K562 (cell line): ENCODE measurements around the gene ULK1. TPM values are rescaled to one million over a fixed set of nuclear protein-coding genes. Genes with fewer than 3 reads are reported as not detected.

Experiments
- ATAC-seq: fragments of 200-7000 bp; cut with Tn5 transposase; 3 replicates; pipeline ENCODE4 v1.9.1; 2020; ENCODE audit warnings: moderate library complexity
- BruUV-seq: library from RNA; stranded (reverse); fragments of 400-500 nt; replicated peaks from 2 replicates; lab custom pipeline; 2021; lab: Mats Ljungman, UMichigan
- CTCF ChIA-PET: fragments of 300-600 bp; formaldehyde crosslinking; extraction: SDS; loops from one replicate; lab custom pipeline; 2021; ENCODE audit warnings: low intra/inter-chr PET ratio; lab: Yijun Ruan, JAX
- POLR2A ChIA-PET: fragments of 300-600, 350-650 bp; sonication (Branson Sonifier 250); formaldehyde crosslinking; extraction: SDS; loops from one replicate; lab custom pipeline; 2021; ENCODE audit warnings: antibody characterized with exemption, inconsistent platforms; lab: Yijun Ruan, JAX
- DNase-seq, 4 experiments: peaks; one replicate each; pipeline versions ENCODE4 v3.0.0 to v3.0.0-alpha.2; 2011 to 2018; ENCODE audit warnings: low spot score in 3 of 4, mixed read lengths in 3 of 4; ENCODE audit errors: extremely low read depth in 1 of 4
- FAIRE-seq: peaks from 2 replicates; lab custom pipeline; 2011; peaks lifted over from hg19 to GRCh38; lab: Jason Lieb, UNC
- H2AFZ ChIP-seq: 2 replicates; pipeline ENCODE4 v1.6.0; 2011; ENCODE audit warnings: low read depth, low read length, control low read depth, inconsistent platforms
- H3K27ac ChIP-seq: fragments of 200-600 bp; 3 replicates; pipeline ENCODE4 v1.8.0; 2011; ENCODE audit warnings: low read depth, mild to moderate bottlenecking, control low read depth, inconsistent platforms, low read length, moderate library complexity, mixed read lengths; ENCODE audit errors: extremely low read depth
- H3K27me3 ChIP-seq, 2 experiments: fragments of 300-600 bp in 1 of 2; 2 replicates in 1 of 2; 3 replicates in 1 of 2; pipeline versions ENCODE4 v1.6.0 to v1.8.0; 2011; ENCODE audit warnings: inconsistent platforms in 2 of 2, low read length in 2 of 2, mild to moderate bottlenecking in 1 of 2, mixed read lengths in 1 of 2, moderate library complexity in 1 of 2; ENCODE audit not compliant: control insufficient read depth in 2 of 2, insufficient read depth in 2 of 2
- H3K36me3 ChIP-seq: fragments of 300-600 bp; 3 replicates; pipeline ENCODE4 v1.8.0; 2011; ENCODE audit warnings: mild to moderate bottlenecking, low read length, inconsistent platforms; ENCODE audit not compliant: control insufficient read depth, insufficient read depth
- H3K4me1 ChIP-seq, 2 experiments: fragments of 200-600 bp in 1 of 2; replicated peaks in 1 of 2; 2 replicates in 1 of 2; 3 replicates in 1 of 2; pipeline versions ENCODE4 v1.5.1 to v1.8.0; 2011; ENCODE audit warnings: inconsistent platforms in 2 of 2, low read length in 2 of 2, mild to moderate bottlenecking in 1 of 2, mixed read lengths in 1 of 2, moderate library complexity in 1 of 2; ENCODE audit not compliant: control insufficient read depth in 2 of 2, insufficient read depth in 2 of 2
- H3K4me2 ChIP-seq: 2 replicates; pipeline ENCODE4 v1.6.1; 2011; ENCODE audit warnings: low read length, control low read depth, inconsistent platforms, mixed read lengths; ENCODE audit not compliant: insufficient read depth
- H3K4me3 ChIP-seq: fragments of 200-600 bp; sonication (generic), shearing (Covaris generic); 2 replicates; pipeline ENCODE4 v1.5.1; 2016; ENCODE audit warnings: control low read depth, inconsistent platforms
- H3K79me2 ChIP-seq: fragments of 200-600 bp; 3 replicates; pipeline ENCODE4 v1.8.0; 2011; ENCODE audit warnings: low read length, inconsistent platforms; ENCODE audit not compliant: control insufficient read depth, insufficient read depth
- H3K9ac ChIP-seq, 2 experiments: 2 replicates each; pipeline versions ENCODE4 v1.6.0 to v1.6.1; 2011; ENCODE audit warnings: low read depth in 2 of 2, low read length in 2 of 2, control low read depth in 1 of 2, inconsistent platforms in 1 of 2, mild to moderate bottlenecking in 1 of 2, mixed read lengths in 1 of 2; ENCODE audit not compliant: insufficient read depth in 1 of 2
- H3K9me1 ChIP-seq: one replicate; pipeline ENCODE4 v1.6.0; 2011; ENCODE audit warnings: inconsistent platforms, mild to moderate bottlenecking, low read length, moderate library complexity; ENCODE audit not compliant: control insufficient read depth, insufficient read depth
- H3K9me3 ChIP-seq: replicated peaks from 2 replicates; pipeline ENCODE4 v1.5.1; 2011; ENCODE audit warnings: low read depth, low read length, inconsistent platforms; ENCODE audit not compliant: control insufficient read depth, insufficient read depth
- H4K20me1 ChIP-seq: replicated peaks from 2 replicates; pipeline ENCODE4 v1.6.1; 2011; ENCODE audit warnings: low read length, inconsistent platforms, mixed read lengths; ENCODE audit not compliant: control insufficient read depth, insufficient read depth
- ADNP ChIP-seq: fragments of 200-800 bp; sonication (Bioruptor generic); IDR thresholded peaks from 2 replicates; pipeline ENCODE4 v1.6.1; 2016; ENCODE audit warnings: missing genetic modification characterization, missing compliant biosample characterization
- ARHGAP35 ChIP-seq: fragments of 450-650 bp; IDR thresholded peaks from 2 replicates; pipeline ENCODE4 v1.6.1; 2018; ENCODE audit not compliant: partially characterized antibody
- BDP1 ChIP-seq: IDR thresholded peaks from 3 replicates; pipeline ENCODE4 v1.6.1; 2011; ENCODE audit not compliant: insufficient read length, insufficient read depth
- CBFA2T3 ChIP-seq: fragments of 450-650 bp; IDR thresholded peaks from 2 replicates; pipeline ENCODE4 v1.6.1; 2017
- CREBBP ChIP-seq: IDR thresholded peaks from one replicate; pipeline ENCODE4 v1.6.1; 2012; ENCODE audit warnings: low read depth, mild to moderate bottlenecking, control low read depth, inconsistent platforms, low read length
- ERF ChIP-seq: fragments of 450-650 bp; formaldehyde crosslinking; IDR thresholded peaks from 2 replicates; pipeline ENCODE4 v1.4.0; 2020; ENCODE audit warnings: mild to moderate bottlenecking, mixed read lengths
- FOXA1 ChIP-seq: fragments of 450-650 bp; IDR thresholded peaks from 2 replicates; pipeline ENCODE4 v1.6.1; 2016; ENCODE audit warnings: mild to moderate bottlenecking, borderline replicate concordance
- HCFC1 ChIP-seq: IDR thresholded peaks from 2 replicates; pipeline ENCODE4 v1.6.1; 2012; ENCODE audit warnings: low read depth, low read length, improper control_type of control experiment
- MBD2 ChIP-seq: sonication (generic); IDR thresholded peaks from 2 replicates; pipeline ENCODE4 v1.6.1; 2016; ENCODE audit warnings: low read depth, borderline replicate concordance
- SIN3A ChIP-seq, 2 experiments: fragments of 150-350 bp in 1 of 2; IDR thresholded peaks; 2 replicates each; pipeline ENCODE4 v1.6.1; 2011 to 2016; ENCODE audit warnings: borderline replicate concordance in 2 of 2, low read depth in 2 of 2, low read length in 2 of 2, mild to moderate bottlenecking in 2 of 2, moderate library complexity in 2 of 2; ENCODE audit not compliant: control insufficient read depth in 1 of 2
- SREBF1 ChIP-seq: fragments of 150-350 bp; IDR thresholded peaks from 2 replicates; pipeline ENCODE4 v1.6.1; 2014; ENCODE audit warnings: antibody characterized with exemption, low read depth, low read length, borderline replicate concordance
- TEAD1 ChIP-seq, 2 experiments: fragments of 450-650 bp in 1 of 2; sonication (generic) in 1 of 2; formaldehyde crosslinking; IDR thresholded peaks; 2 replicates each; pipeline versions ENCODE4 v1.4.0 to v1.8.0; 2020 to 2022; ENCODE audit warnings: mild to moderate bottlenecking in 2 of 2, missing genetic modification reagents in 1 of 2
- ZNF785 ChIP-seq: fragments of 250-450 bp; sonication (Bioruptor Pico); IDR thresholded peaks from 2 replicates; pipeline ENCODE4 v1.4.0; 2020; ENCODE audit warnings: mild to moderate bottlenecking
- ZNF79 ChIP-seq: fragments of 250-450 bp; sonication (Bioruptor Pico); IDR thresholded peaks from 2 replicates; pipeline ENCODE4 v1.4.0; 2020; ENCODE audit warnings: low read depth, mild to moderate bottlenecking, moderate library complexity
- WGBS: fragments of 100-300 bp; shearing (Covaris generic); methylation state at CpG from one replicate; pipeline ENCODE4 v1.1.6; 2016; ENCODE audit warnings: low coverage, mixed read lengths; ENCODE audit not compliant: insufficient coverage; ENCODE audit errors: missing lambda C conversion rate; 5-methylcytosine and 5-hydroxymethylcytosine counted together
- in situ Hi-C: fragments of 300-500 bp; cut with MboI; formaldehyde crosslinking; loops from 4 replicates; pipeline ENCODE4 v1.15.0; 2018; ENCODE audit warnings: inconsistent platforms, mixed read lengths
- intact Hi-C: fragments of 100-400 bp; cut with micrococcal nuclease; formaldehyde crosslinking; loops from 2 replicates; pipeline ENCODE4 v1.14.2; 2022
- polyA plus RNA-seq, 8 experiments: library from polyadenylated mRNA; depleted of rRNA in 4 of 8; stranded (reverse) in 5 of 8; unstranded in 3 of 8; fragments of >200 nt; fragmentation: Nextera tagmentation in 2 of 8; fragmentation: Illumina TruSeq in 1 of 8; extraction: Ambion mirVana in 2 of 8; extraction: Trizol in 1 of 8; gene quantifications; 2 replicates each; pipeline versions ENCODE4 v1.2.1 to v1.2.3, GENCODE V29; 2011 to 2014; ENCODE audit warnings: inconsistent platforms in 1 of 8, missing spikeins in 1 of 8
- total RNA-seq, 7 experiments: library from RNA; depleted of rRNA in 6 of 7; stranded (reverse); fragments of >200 nt in 6 of 7; fragmentation: Illumina TruSeq in 2 of 7; extraction: Trizol in 2 of 7; gene quantifications; 2 replicates each; pipeline versions ENCODE4 v1.2.1 to v1.2.3, GENCODE V29; 2011 to 2021; ENCODE audit warnings: low replicate concordance in 1 of 7
- TF ChIP-seq, protein P1 (sequence below): fragments of 250-450 bp; sonication (Bioruptor Pico); IDR thresholded peaks from 2 replicates; pipeline ENCODE4 v1.5.0; 2020; ENCODE audit warnings: mild to moderate bottlenecking
- TF ChIP-seq, protein P2 (sequence below): fragments of 250-450 bp; sonication (Bioruptor Pico); IDR thresholded peaks from 2 replicates; pipeline ENCODE4 v1.8.0; 2022; ENCODE audit warnings: moderate library complexity, mild to moderate bottlenecking, inconsistent platforms
- TF ChIP-seq, protein P3 (sequence below): fragments of 250-450 bp; sonication (Bioruptor Pico); IDR thresholded peaks from 2 replicates; pipeline ENCODE4 v1.5.0; 2020; ENCODE audit warnings: mild to moderate bottlenecking, borderline replicate concordance

The ULK1 gene
- total and polyA plus RNA-seq, 9 of the 15 experiments (the other 6 are each of a cell fraction or from before 2014, with no cell fraction given), result 0.15 to 29.4 (median 2.5) TPM

DNA sequence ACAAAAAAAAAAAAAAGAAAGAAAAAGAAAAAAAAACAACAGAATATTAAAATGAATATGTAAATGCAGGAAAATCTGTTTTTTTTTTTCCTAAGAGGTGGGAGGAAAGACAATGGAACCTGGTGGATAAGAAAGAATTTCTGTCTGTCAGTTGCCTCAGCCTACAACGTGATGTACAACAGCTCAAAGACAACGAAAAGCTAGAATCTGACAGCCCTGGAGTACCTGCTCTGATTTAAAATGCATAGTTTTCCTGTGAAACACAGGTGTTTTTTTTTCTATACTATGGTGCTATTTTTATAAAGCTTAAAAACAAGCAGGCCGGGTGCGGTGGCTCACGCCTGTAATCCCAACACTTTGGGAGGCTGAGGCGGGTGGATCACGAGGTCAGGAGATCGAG, 30.0 kb upstream of the ULK1 start:
- intact Hi-C loops (no loop called here), in situ Hi-C loops (no loop called here)
- DNase-seq (no peak), FAIRE-seq (no peak), ATAC-seq (no peak)
- H3K4me2 ChIP-seq, result no peak overlapping the region
- no peaks in the 10 kb centered on the region for H3K9me3 ChIP-seq
- no peak overlapping the region for H2AFZ ChIP-seq
- no peak overlapping the region for H3K4me3 ChIP-seq
- H3K36me3 ChIP-seq, result no peaks in the 10 kb centered on the region
- no peaks in the 10 kb centered on the region for H3K27me3 ChIP-seq
- BruUV-seq, result no TSS peak
- no peaks in the 10 kb centered on the region for H3K9me1 ChIP-seq
- TF ChIP-seq TEAD1 (CRISPR knock-in tag; IDR thresholded peaks at IDR 0.05), result no peak
- TF ChIP-seq ARHGAP35, result no peak
- no peak for TF ChIP-seq SREBF1
- TF ChIP-seq ZNF79 (CRISPR knock-in tag), result no peak
- TF ChIP-seq, protein P1, sequence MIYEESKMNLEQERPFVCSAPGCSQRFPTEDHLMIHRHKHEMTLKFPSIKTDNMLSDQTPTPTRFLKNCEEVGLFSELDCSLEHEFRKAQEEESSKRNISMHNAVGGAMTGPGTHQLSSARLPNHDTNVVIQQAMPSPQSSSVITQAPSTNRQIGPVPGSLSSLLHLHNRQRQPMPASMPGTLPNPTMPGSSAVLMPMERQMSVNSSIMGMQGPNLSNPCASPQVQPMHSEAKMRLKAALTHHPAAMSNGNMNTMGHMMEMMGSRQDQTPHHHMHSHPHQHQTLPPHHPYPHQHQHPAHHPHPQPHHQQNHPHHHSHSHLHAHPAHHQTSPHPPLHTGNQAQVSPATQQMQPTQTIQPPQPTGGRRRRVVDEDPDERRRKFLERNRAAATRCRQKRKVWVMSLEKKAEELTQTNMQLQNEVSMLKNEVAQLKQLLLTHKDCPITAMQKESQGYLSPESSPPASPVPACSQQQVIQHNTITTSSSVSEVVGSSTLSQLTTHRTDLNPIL (CRISPR knock-in tag), result no peak
- TF ChIP-seq ZNF785 (CRISPR knock-in tag), result no peak
- no peak for TF ChIP-seq CBFA2T3
- TF ChIP-seq, protein P2, sequence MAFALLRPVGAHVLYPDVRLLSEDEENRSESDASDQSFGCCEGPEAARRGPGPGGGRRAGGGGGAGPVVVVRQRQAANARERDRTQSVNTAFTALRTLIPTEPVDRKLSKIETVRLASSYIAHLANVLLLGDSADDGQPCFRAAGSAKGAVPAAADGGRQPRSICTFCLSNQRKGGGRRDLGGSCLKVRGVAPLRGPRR (CRISPR knock-in tag), result no peak
- no peak for TF ChIP-seq FOXA1
- TF ChIP-seq, protein P3, sequence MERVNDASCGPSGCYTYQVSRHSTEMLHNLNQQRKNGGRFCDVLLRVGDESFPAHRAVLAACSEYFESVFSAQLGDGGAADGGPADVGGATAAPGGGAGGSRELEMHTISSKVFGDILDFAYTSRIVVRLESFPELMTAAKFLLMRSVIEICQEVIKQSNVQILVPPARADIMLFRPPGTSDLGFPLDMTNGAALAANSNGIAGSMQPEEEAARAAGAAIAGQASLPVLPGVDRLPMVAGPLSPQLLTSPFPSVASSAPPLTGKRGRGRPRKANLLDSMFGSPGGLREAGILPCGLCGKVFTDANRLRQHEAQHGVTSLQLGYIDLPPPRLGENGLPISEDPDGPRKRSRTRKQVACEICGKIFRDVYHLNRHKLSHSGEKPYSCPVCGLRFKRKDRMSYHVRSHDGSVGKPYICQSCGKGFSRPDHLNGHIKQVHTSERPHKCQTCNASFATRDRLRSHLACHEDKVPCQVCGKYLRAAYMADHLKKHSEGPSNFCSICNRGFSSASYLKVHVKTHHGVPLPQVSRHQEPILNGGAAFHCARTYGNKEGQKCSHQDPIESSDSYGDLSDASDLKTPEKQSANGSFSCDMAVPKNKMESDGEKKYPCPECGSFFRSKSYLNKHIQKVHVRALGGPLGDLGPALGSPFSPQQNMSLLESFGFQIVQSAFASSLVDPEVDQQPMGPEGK (CRISPR knock-in tag), result no peak
- TF ChIP-seq CREBBP, result no peak
- no peak for TF ChIP-seq HCFC1
- TF ChIP-seq SIN3A (IDR thresholded peaks at IDR 0.05; ENCODE audit: borderline replicate concordance in 2 of 2, control insufficient read depth in 1 of 2, low read depth in 2 of 2, low read length in 2 of 2), result no peak
- no peak for TF ChIP-seq BDP1
- no peak for TF ChIP-seq MBD2
- no peak for TF ChIP-seq ADNP
- TF ChIP-seq ERF (CRISPR knock-in tag), result no peak
- POLR2A ChIA-PET, result interaction anchor here (0.5 to 0.8 kb wide), 3 partner anchors 11 to 49 kb away, joined by 3 to 4 read pairs (median 3); no protein-coding TSS in a partner anchor
- no peak overlapping the region for H3K27ac ChIP-seq
- peaks cover 26 to 47% of the 10 kb centered on the region in 2 experiments; a peak in 4 of 5 replicates for H3K4me1 ChIP-seq
- 58% methylated on average over 8 of the region's 8 CpGs for WGBS
- no peaks in the 10 kb centered on the region for H4K20me1 ChIP-seq
- H3K9ac ChIP-seq, result no peak overlapping the region
- H3K79me2 ChIP-seq, result no peaks in the 10 kb centered on the region
- CTCF ChIA-PET, result no interaction called here
